GM15510 (cell line): Measurements from ENCODE around the gene TESK2.

Experiments
- POLR2A ChIP-seq: IDR thresholded peaks from 3 replicates; pipeline ENCODE4 v1.6.1; 2011; ENCODE audit warnings: borderline replicate concordance; ENCODE audit not compliant: insufficient read length; ENCODE audit errors: extremely low read depth

TESK2 gene

GRCh38 chr1:45373573-45373972 lies 117.4 kb downstream of the TESK2 start:
- TF ChIP-seq POLR2A: no peak

GRCh38 chr1:45370575-45370974 lies 120.4 kb downstream of the TESK2 start:
- no peak for TF ChIP-seq POLR2A

GRCh38 chr1:45365051-45365450 lies 125.9 kb downstream of the TESK2 start:
- TF ChIP-seq POLR2A: no peak

- no peak for TF ChIP-seq POLR2A
Measured at GRCh38 chr1:45364294-45364693, 126.7 kb downstream of the TESK2 start.

- TF ChIP-seq POLR2A: no peak
Measured at GRCh38 chr1:45359882-45360513, 131.0 kb downstream of the TESK2 start.

GRCh38 chr1:45356186-45356585 lies 134.8 kb downstream of the TESK2 start:
- TF ChIP-seq POLR2A: no peak

- no peak for TF ChIP-seq POLR2A
Measured at GRCh38 chr1:45355683-45356082, 135.3 kb downstream of the TESK2 start.

GRCh38 chr1:45354838-45355237 lies 136.1 kb downstream of the TESK2 start:
- TF ChIP-seq POLR2A: no peak

GRCh38 chr1:45353685-45354084 lies 137.3 kb downstream of the TESK2 start:
- no peak for TF ChIP-seq POLR2A

- TF ChIP-seq POLR2A: no peak
Measured at GRCh38 chr1:45351508-45351907, 139.5 kb downstream of the TESK2 start.

- no peak for TF ChIP-seq POLR2A
Measured at GRCh38 chr1:45348966-45349677, 141.8 kb downstream of the TESK2 start.

GRCh38 chr1:45348609-45348965 lies 142.4 kb downstream of the TESK2 start:
- no peak for TF ChIP-seq POLR2A

GRCh38 chr1:45348020-45348419 lies 142.9 kb downstream of the TESK2 start:
- TF ChIP-seq POLR2A: no peak

GRCh38 chr1:45346473-45346872 lies 144.5 kb downstream of the TESK2 start:
- no peak for TF ChIP-seq POLR2A

- no peak for TF ChIP-seq POLR2A
Measured at GRCh38 chr1:45345014-45345413, 145.9 kb downstream of the TESK2 start.

- no peak for TF ChIP-seq POLR2A
Measured at GRCh38 chr1:45344499-45344898, 146.5 kb downstream of the TESK2 start.
